Activated CD8-positive, alpha-beta T cell treated with anti-CD3 and anti-CD28 coated beads for 36 hours (primary cell): ENCODE measurements around the gene SPAM1. TPM values are rescaled to one million over a fixed set of nuclear protein-coding genes. Genes with fewer than 3 reads are reported as not detected.

ENCODE experiments used
- ATAC-seq: fragments of 200-7000 bp; cut with Tn5 transposase; one replicate; pipeline ENCODE4 v1.10.0; 2021; ENCODE audit warnings: mild to moderate bottlenecking, moderate library complexity
- CTCF ChIA-PET: fragments of 350-600 bp; sonication (Branson Sonifier 250); formaldehyde crosslinking; loops from one replicate; lab custom pipeline; 2021; ENCODE audit warnings: antibody characterized with exemption; lab: Charles Lee
- POLR2A ChIA-PET: fragments of 350-600 bp; sonication (Branson Sonifier 250); formaldehyde crosslinking; loops from one replicate; lab custom pipeline; 2021; ENCODE audit warnings: antibody characterized with exemption; lab: Charles Lee
- DNase-seq: peaks from one replicate; pipeline ENCODE4 v3.0.0-alpha.2; 2020
- H3K27ac Mint-ChIP-seq: one replicate; pipeline ENCODE4 v1.8.0; 2021; ENCODE audit warnings: mild to moderate bottlenecking, mixed read lengths
- H3K27me3 Mint-ChIP-seq: one replicate; pipeline ENCODE4 v1.8.0; 2021; ENCODE audit warnings: mixed read lengths
- H3K36me3 Mint-ChIP-seq: one replicate; pipeline ENCODE4 v1.8.0; 2021; ENCODE audit warnings: low read depth, mixed read lengths
- H3K4me1 Mint-ChIP-seq: one replicate; pipeline ENCODE4 v1.8.0; 2021; ENCODE audit warnings: low read depth, mixed read lengths
- H3K4me3 Mint-ChIP-seq: one replicate; pipeline ENCODE4 v1.8.0; 2021; ENCODE audit warnings: mild to moderate bottlenecking, moderate library complexity, mixed read lengths
- H3K9me3 Mint-ChIP-seq: one replicate; pipeline ENCODE4 v1.8.0; 2021; ENCODE audit warnings: mixed read lengths
- CTCF ChIP-seq: fragments of 200-600 bp; IDR thresholded peaks from one replicate; pipeline ENCODE4 v1.8.0; 2022; ENCODE audit warnings: antibody characterized with exemption, mild to moderate bottlenecking
- intact Hi-C: fragments of 100-400 bp; cut with micrococcal nuclease; formaldehyde crosslinking; loops from one replicate; pipeline ENCODE4 v1.10.0; 2022
- total RNA-seq, 2 experiments: library from RNA; stranded (reverse); gene quantifications; one replicate each; pipeline ENCODE4 v1.2.3, GENCODE V29; 2021

Gene SPAM1
- total RNA-seq, 2 experiments from 2014 or later: not detected

DNA sequence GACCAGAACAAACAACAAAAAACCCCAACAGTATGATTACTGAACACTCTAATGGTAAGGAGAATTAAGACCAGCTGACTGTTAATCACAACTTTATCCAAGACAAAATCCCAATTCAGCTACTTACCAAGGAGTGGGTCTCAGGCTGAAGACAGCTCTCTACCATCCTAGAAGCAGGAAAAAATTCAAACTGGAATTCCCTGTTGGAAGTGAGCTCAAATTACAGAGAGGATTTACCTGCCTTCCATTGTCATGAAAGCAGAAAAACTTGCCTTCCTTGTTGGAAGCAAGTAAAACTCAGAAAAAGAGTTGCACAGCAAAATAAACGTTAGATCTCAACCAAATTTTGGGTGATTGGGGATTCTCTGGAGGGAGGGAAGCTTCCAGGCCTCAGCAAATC, 20.9 kb downstream of the SPAM1 start:
- POLR2A ChIA-PET: no interaction called here
- H3K9me3 Mint-ChIP-seq: no peaks in the 10 kb centered on the region
- TF ChIP-seq CTCF: no peak
- H3K36me3 Mint-ChIP-seq: no peaks in the 10 kb centered on the region
- DNase-seq (no peak), ATAC-seq (no peak)
- CTCF ChIA-PET: no interaction called here
- peaks cover 6% of the 10 kb centered on the region for H3K27me3 Mint-ChIP-seq
- H3K4me3 Mint-ChIP-seq: no peak overlapping the region
- no peaks in the 10 kb centered on the region for H3K4me1 Mint-ChIP-seq
- H3K27ac Mint-ChIP-seq: no peak overlapping the region
- intact Hi-C loops: no loop called here

DNA sequence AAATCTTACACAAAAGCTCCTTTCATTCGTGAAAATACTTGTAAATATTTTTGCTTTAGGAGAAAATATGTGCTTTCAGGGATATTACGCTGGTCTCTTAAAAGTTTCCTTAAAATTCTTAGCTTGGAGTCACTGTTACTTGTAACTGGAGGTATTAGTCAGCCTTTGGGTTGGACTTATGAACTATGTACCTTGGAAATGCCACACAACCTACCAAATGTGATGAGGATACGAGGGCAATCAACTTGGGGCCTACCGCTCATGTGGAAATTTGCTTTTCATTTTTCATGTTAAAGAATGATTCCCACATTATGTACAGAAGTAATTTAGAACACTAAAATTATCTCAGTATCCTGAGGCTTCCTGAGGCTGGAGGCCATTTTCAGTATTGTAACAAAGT, 23.1 kb downstream of the SPAM1 start:
- Mint-ChIP-seq H3K36me3 (no peaks in the 10 kb centered on the region), H3K27me3 (peaks cover 4% of the 10 kb centered on the region), H3K27ac (no peak overlapping the region), H3K4me3 (no peak overlapping the region), H3K4me1 (no peaks in the 10 kb centered on the region), H3K9me3 (no peaks in the 10 kb centered on the region)
- ATAC-seq (no peak), DNase-seq (no peak)
- intact Hi-C loops: no loop called here
- ChIA-PET POLR2A (no interaction called here), CTCF (no interaction called here)
- TF ChIP-seq CTCF: no peak

GRCh38 chr7:123958186-123958703, 33.2 kb downstream of the SPAM1 start:
- POLR2A ChIA-PET: no interaction called here
- ATAC-seq (no peak), DNase-seq (no peak)
- Mint-ChIP-seq H3K4me3 (no peak overlapping the region), H3K27me3 (peaks cover 2% of the 10 kb centered on the region), H3K27ac (no peak overlapping the region), H3K36me3 (no peaks in the 10 kb centered on the region), H3K9me3 (no peaks in the 10 kb centered on the region), H3K4me1 (no peaks in the 10 kb centered on the region)
- no peak for TF ChIP-seq CTCF
- CTCF ChIA-PET: no interaction called here
- intact Hi-C loops: no loop called here

DNA sequence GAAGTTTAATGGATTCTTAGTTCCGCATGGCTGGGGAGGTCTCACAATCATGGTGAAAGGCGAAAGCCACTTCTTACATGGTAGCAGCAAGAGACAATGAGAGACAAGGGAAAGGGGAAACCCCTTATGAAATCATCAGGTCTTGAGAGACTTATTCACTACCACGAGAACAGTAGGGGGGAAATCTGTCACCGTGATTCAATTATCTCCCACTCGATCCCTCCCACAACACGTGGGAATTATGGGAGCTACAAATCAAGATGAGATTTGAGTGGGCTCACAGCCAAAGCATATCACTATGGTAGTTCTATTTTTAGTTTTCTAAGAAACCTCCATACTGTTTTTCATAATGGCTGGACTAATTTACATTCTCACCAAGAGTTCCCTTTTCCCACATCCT, 36.7 kb downstream of the SPAM1 start:
- Mint-ChIP-seq H3K9me3 (no peaks in the 10 kb centered on the region), H3K4me3 (no peak overlapping the region), H3K4me1 (no peaks in the 10 kb centered on the region), H3K27me3 (no peaks in the 10 kb centered on the region), H3K36me3 (no peaks in the 10 kb centered on the region), H3K27ac (no peak overlapping the region)
- intact Hi-C loops: loop anchor here (10.0 kb wide), 1 partner anchor 57 kb away; no protein-coding TSS in a partner anchor
- ATAC-seq (no peak), DNase-seq (no peak)
- no peak for TF ChIP-seq CTCF
- ChIA-PET POLR2A (no interaction called here), CTCF (no interaction called here)

- TF ChIP-seq CTCF: no peak
- no peaks in the 10 kb centered on the region for H3K4me1 Mint-ChIP-seq
- ChIA-PET POLR2A (no interaction called here), CTCF (no interaction called here)
- H3K36me3 Mint-ChIP-seq: no peaks in the 10 kb centered on the region
- H3K4me3 Mint-ChIP-seq: no peak overlapping the region
- intact Hi-C loops: loop anchor here (10.0 kb wide), 1 partner anchor 62 kb away; no protein-coding TSS in a partner anchor
- no peak overlapping the region for H3K27ac Mint-ChIP-seq
- ATAC-seq (no peak), DNase-seq (no peak)
- no peaks in the 10 kb centered on the region for H3K27me3 Mint-ChIP-seq
- H3K9me3 Mint-ChIP-seq: peaks cover 4% of the 10 kb centered on the region
These were observed 41.9 kb downstream of the SPAM1 start for GRCh38 chr7:123966936-123967335.
